ENCODE results near the gene DOLPP1.

GRCh38 chr9:129128689-129129088 lies 47.8 kb downstream of the DOLPP1 start:
- no peak for TF ChIP-seq POLR2A (IDR thresholded peaks at IDR 0.05; ENCODE audit: low read depth, low read length)
- TF ChIP-seq POU2F2 (IDR thresholded peaks at IDR 0.05; ENCODE audit: low read depth, low read length): no peak
- no peak for TF ChIP-seq TAF1 (IDR thresholded peaks at IDR 0.05; ENCODE audit: low read depth, low read length)
- no peak for TF ChIP-seq POLR2AphosphoS5 (IDR thresholded peaks at IDR 0.05; ENCODE audit: low read depth, low read length)
- no peak for TF ChIP-seq SPI1 (IDR thresholded peaks at IDR 0.05; ENCODE audit: low read depth, low read length)
- no peak for TF ChIP-seq PAX5 (IDR thresholded peaks at IDR 0.05; ENCODE audit: insufficient read depth, low read length, severe bottlenecking)
